H1 (cell line): ENCODE data around the gene CCDC71. TPM values are rescaled to one million over a fixed set of nuclear protein-coding genes. Genes with fewer than 3 reads are reported as not detected.

Source experiments
- CTCF ChIA-PET: fragments of 300-600 bp; sonication (Branson Sonifier 250); formaldehyde crosslinking; loops from one replicate; lab custom pipeline; 2021; ENCODE audit not compliant: partially characterized antibody; lab: Charles Lee
- POLR2A ChIA-PET: fragments of 300-600 bp; sonication (Branson Sonifier 250); formaldehyde crosslinking; loops from one replicate; lab custom pipeline; 2021; ENCODE audit warnings: inconsistent platforms; ENCODE audit not compliant: partially characterized antibody; lab: Charles Lee
- DNase-seq, 2 experiments: peaks; one replicate each; pipeline versions ENCODE4 v3.0.0 to v3.0.0-alpha.2; 2010 to 2022; ENCODE audit warnings: low spot score in 2 of 2, low read depth in 1 of 2, mixed read lengths in 1 of 2
- FAIRE-seq: peaks from 2 replicates; lab custom pipeline; 2011; peaks lifted over from hg19 to GRCh38; lab: Jason Lieb, UNC
- H2AFZ ChIP-seq: 2 replicates; pipeline ENCODE4 v1.8.1; 2012; ENCODE audit warnings: low read length, inconsistent platforms
- H2AK5ac ChIP-seq: 2 replicates; pipeline ENCODE4 v1.6.1; 2013; ENCODE audit warnings: low read depth, low read length
- H2BK120ac ChIP-seq: replicated peaks from 2 replicates; pipeline ENCODE3; 2013; ENCODE audit warnings: low read depth, low read length, inconsistent platforms
- H2BK12ac ChIP-seq: 2 replicates; pipeline ENCODE4 v1.6.1; 2013; ENCODE audit warnings: low read depth, low read length
- H2BK15ac ChIP-seq: 2 replicates; pipeline ENCODE4 v1.6.1; 2013; ENCODE audit warnings: low read length
- H2BK20ac ChIP-seq: 2 replicates; pipeline ENCODE4 v1.6.1; 2013; ENCODE audit warnings: low read length
- H2BK5ac ChIP-seq: 2 replicates; pipeline ENCODE4 v1.6.1; 2013; ENCODE audit warnings: low read depth, low read length
- H3K14ac ChIP-seq: 2 replicates; pipeline ENCODE4 v1.6.1; 2013; ENCODE audit warnings: inconsistent platforms; ENCODE audit not compliant: insufficient read length
- H3K18ac ChIP-seq: 2 replicates; pipeline ENCODE4 v1.6.1; 2013; ENCODE audit warnings: low read length; ENCODE audit errors: extremely low read depth
- H3K23ac ChIP-seq: 2 replicates; pipeline ENCODE4 v1.6.1; 2013; ENCODE audit warnings: inconsistent platforms; ENCODE audit not compliant: insufficient read length
- H3K23me2 ChIP-seq: 2 replicates; pipeline ENCODE4 v1.6.1; 2013; ENCODE audit warnings: low read depth, low read length
- H3K27ac ChIP-seq: 2 replicates; pipeline ENCODE4 v1.6.1; 2011; ENCODE audit warnings: low read depth, low read length, inconsistent platforms
- H3K27me3 ChIP-seq, 4 experiments: replicated peaks in 1 of 4; 1 replicate in 1 of 4; 2 replicates in 3 of 4; pipeline versions ENCODE4 v1.6.1 to v1.8.1; 2011 to 2013; ENCODE audit warnings: low read length in 3 of 4, mild to moderate bottlenecking in 3 of 4, inconsistent platforms in 2 of 4, mixed read lengths in 2 of 4, moderate library complexity in 1 of 4; ENCODE audit not compliant: control insufficient read depth in 3 of 4, insufficient read depth in 3 of 4; ENCODE audit errors: extremely low read depth in 1 of 4
- H3K36me3 ChIP-seq, 4 experiments: 2 replicates each; pipeline versions ENCODE4 v1.6.1 to v1.8.1; 2011 to 2013; ENCODE audit warnings: mild to moderate bottlenecking in 4 of 4, low read length in 3 of 4, moderate library complexity in 2 of 4, control low read depth in 1 of 4, inconsistent platforms in 1 of 4; ENCODE audit not compliant: insufficient read depth in 4 of 4, control insufficient read depth in 2 of 4
- H3K4ac ChIP-seq: replicated peaks from 2 replicates; pipeline ENCODE3; 2013; ENCODE audit warnings: low read length, low read depth, mixed read lengths, inconsistent platforms; ENCODE audit not compliant: insufficient read length
- H3K4me1 ChIP-seq, 4 experiments: replicated peaks in 1 of 4; 1 replicate in 1 of 4; 2 replicates in 3 of 4; pipeline versions ENCODE4 v1.6.1 to v1.8.1; 2011 to 2013; ENCODE audit warnings: low read length in 3 of 4, inconsistent platforms in 2 of 4, mixed read lengths in 1 of 4; ENCODE audit not compliant: insufficient read depth in 4 of 4, control insufficient read depth in 3 of 4
- H3K4me2 ChIP-seq, 2 experiments: 2 replicates each; pipeline versions ENCODE4 v1.6.1 to v1.8.1; 2011 to 2013; ENCODE audit warnings: low read depth in 2 of 2, low read length in 2 of 2, control low read depth in 1 of 2, inconsistent platforms in 1 of 2, mild to moderate bottlenecking in 1 of 2; ENCODE audit not compliant: insufficient read depth in 1 of 2
- H3K4me3 ChIP-seq, 4 experiments: fragments of 200-600, 300-600 bp in 1 of 4; sonication (generic), shearing (Covaris generic), sonication (Bioruptor Twin) in 1 of 4; 2 replicates each; pipeline versions ENCODE4 v1.5.1 to v1.8.1; 2011 to 2016; ENCODE audit warnings: low read length in 4 of 4, low read depth in 3 of 4, control low read depth in 2 of 4, inconsistent platforms in 2 of 4, mild to moderate bottlenecking in 2 of 4, mixed read lengths in 1 of 4, moderate library complexity in 1 of 4; ENCODE audit not compliant: insufficient read depth in 2 of 4; ENCODE audit errors: extremely low read depth in 1 of 4
- H3K56ac ChIP-seq: replicated peaks from 2 replicates; pipeline ENCODE3; 2013; ENCODE audit warnings: low read depth, mild to moderate bottlenecking, mixed read lengths, low read length, inconsistent platforms; ENCODE audit not compliant: insufficient read length
- H3K79me1 ChIP-seq: 2 replicates; pipeline ENCODE4 v1.6.1; 2013; ENCODE audit warnings: low read depth, low read length, control low read depth
- H3K79me2 ChIP-seq, 2 experiments: 2 replicates each; pipeline versions ENCODE4 v1.6.1 to v1.8.1; 2012 to 2013; ENCODE audit warnings: low read length in 2 of 2, mild to moderate bottlenecking in 2 of 2, inconsistent platforms in 1 of 2; ENCODE audit not compliant: insufficient read depth in 2 of 2, control insufficient read depth in 1 of 2
- H3K9ac ChIP-seq, 4 experiments: replicated peaks in 1 of 4; 1 replicate in 1 of 4; 2 replicates in 3 of 4; pipeline versions ENCODE4 v1.6.1 to v1.8.1; 2011 to 2013; ENCODE audit warnings: low read depth in 3 of 4, low read length in 3 of 4, control low read depth in 2 of 4, mild to moderate bottlenecking in 2 of 4, moderate library complexity in 2 of 4, inconsistent platforms in 1 of 4; ENCODE audit errors: extremely low read depth in 1 of 4
- H3K9me3 ChIP-seq, 2 experiments: 2 replicates each; pipeline versions ENCODE4 v1.6.1 to v1.8.1; 2012 to 2013; ENCODE audit warnings: mild to moderate bottlenecking in 2 of 2, moderate library complexity in 2 of 2, control low read depth in 1 of 2, inconsistent platforms in 1 of 2, low read depth in 1 of 2, low read length in 1 of 2, mixed read lengths in 1 of 2; ENCODE audit not compliant: insufficient read depth in 2 of 2
- H4K20me1 ChIP-seq, 2 experiments: replicated peaks in 1 of 2; 2 replicates each; pipeline versions ENCODE3 to v1.8.1; 2011 to 2013; ENCODE audit warnings: inconsistent platforms in 2 of 2, low read length in 2 of 2, mild to moderate bottlenecking in 1 of 2; ENCODE audit not compliant: insufficient read depth in 2 of 2, control insufficient read depth in 1 of 2
- H4K5ac ChIP-seq: 2 replicates; pipeline ENCODE4 v1.6.1; 2013; ENCODE audit warnings: low read length, low read depth, mixed read lengths, inconsistent platforms; ENCODE audit not compliant: insufficient read length
- H4K8ac ChIP-seq: 2 replicates; pipeline ENCODE4 v1.8.0; 2013; ENCODE audit warnings: mild to moderate bottlenecking, moderate library complexity, low read length, inconsistent platforms; ENCODE audit not compliant: insufficient read depth; ENCODE audit errors: extremely low read depth
- H4K91ac ChIP-seq: replicated peaks from 2 replicates; pipeline ENCODE3; 2013; ENCODE audit warnings: low read length, mixed read lengths, inconsistent platforms; ENCODE audit not compliant: insufficient read length
- RAD21 ChIP-seq, 2 experiments: IDR thresholded peaks in 1 of 2; conservative IDR thresholded peaks in 1 of 2; 2 replicates each; pipeline ENCODE4 v1.6.1; 2011; ENCODE audit warnings: low read depth in 2 of 2, low read length in 2 of 2, improper control_type of control experiment in 1 of 2, inconsistent platforms in 1 of 2, mild to moderate bottlenecking in 1 of 2, moderate library complexity in 1 of 2
- RBBP5 ChIP-seq: IDR thresholded peaks from 2 replicates; pipeline ENCODE4 v1.7.1; 2012; ENCODE audit warnings: low read depth, mild to moderate bottlenecking, inconsistent platforms, low read length, moderate library complexity, borderline replicate concordance
- WGBS, 2 experiments: shearing (Covaris generic) in 1 of 2; methylation state at CpG; one replicate each; pipeline versions ENCODE4 v1.1.6 to v1.1.7; 2013 to 2015; ENCODE audit warnings: low lambda C conversion rate in 2 of 2, mixed read lengths in 2 of 2, inconsistent platforms in 1 of 2, low coverage in 1 of 2, missing lambda C conversion rate in 1 of 2; ENCODE audit not compliant: insufficient replicate concordance in 2 of 2, insufficient coverage in 1 of 2, insufficient read length in 1 of 2; ENCODE audit errors: extremely low coverage in 1 of 2, missing lambda C conversion rate in 1 of 2; 5-methylcytosine and 5-hydroxymethylcytosine counted together
- polyA plus RNA-seq, 7 experiments: library from polyadenylated mRNA; depleted of rRNA in 3 of 7; stranded (reverse) in 5 of 7; unstranded in 2 of 7; fragments of >200 nt in 5 of 7; fragments of 200-250 nt in 2 of 7; gene quantifications; 1 replicate in 5 of 7; 2 replicates in 1 of 7; 4 replicates in 1 of 7; pipeline versions ENCODE4 v1.2.1 to v1.2.3, GENCODE V29; 2011 to 2013; ENCODE audit warnings: missing spikeins in 2 of 7, mixed read lengths in 2 of 7
- total RNA-seq: library from RNA; stranded (reverse); fragmentation: NEBNext Ultra II Directional; extraction: Animal tissue kit (Norgen Biotek cat#: 25700); gene quantifications from 2 replicates; pipeline ENCODE4 v1.2.1, GENCODE V29; 2021

CCDC71 gene
- total and polyA plus RNA-seq, 2 of the 8 experiments (the other 6 are each of a cell fraction or from before 2014, with no cell fraction given) = 26.7 to 57.4 TPM

DNA sequence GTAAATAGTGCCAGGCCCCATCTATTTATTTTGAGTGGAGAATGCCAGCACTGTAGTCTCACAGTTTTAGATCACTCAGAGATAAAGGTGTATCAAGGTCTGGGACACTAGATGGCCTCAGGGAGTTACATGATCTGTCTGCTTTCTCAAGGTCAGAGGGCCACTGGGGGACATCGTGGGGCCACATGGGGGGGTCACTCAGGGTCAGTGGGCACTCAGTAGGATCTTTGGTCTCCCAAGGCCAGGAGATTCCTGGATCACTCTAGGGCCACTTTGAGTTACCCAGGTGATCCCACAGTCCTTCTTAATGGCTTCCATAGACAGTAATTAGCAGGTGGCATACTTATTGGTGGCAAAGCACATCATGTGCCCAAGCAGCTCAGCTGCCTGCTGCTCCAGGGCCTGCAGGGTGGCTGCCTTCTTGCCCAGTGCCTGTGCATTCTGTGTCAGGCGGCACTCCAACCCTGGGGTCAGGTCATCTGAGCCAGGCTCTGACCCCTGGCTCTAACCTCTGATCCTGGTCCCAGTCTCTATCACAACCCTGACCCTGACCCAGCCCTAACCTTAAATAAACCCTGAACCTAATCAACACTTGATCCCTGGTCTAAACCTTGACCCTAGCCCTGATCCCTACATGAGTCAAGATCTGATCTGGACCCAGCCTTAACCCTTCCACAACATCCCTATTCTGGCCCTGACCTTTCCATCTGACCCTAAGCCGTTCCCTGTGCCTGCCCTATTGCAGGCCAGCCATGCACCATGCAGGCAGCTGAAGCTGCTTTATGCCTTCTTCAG lies 31.5 kb downstream of the CCDC71 start:
- ChIA-PET POLR2A (interaction anchor here (0.5 to 2.4 kb wide), 6 partner anchors 13 to 113 kb away, joined by 3 to 14 read pairs (median 6); partner anchors contain the start of genes NDUFAF3 and USP19), CTCF (interaction anchor here (0.7 to 5.5 kb wide), 4 partner anchors 13 to 135 kb away, joined by 3 to 43 read pairs (median 4); no protein-coding TSS in a partner anchor)
- no peak overlapping the region for H3K27ac ChIP-seq
- peaks cover 0 to 2% of the 10 kb centered on the region in 2 experiments for H4K20me1 ChIP-seq
- no peak overlapping the region for H3K14ac ChIP-seq
- no peak overlapping the region for H2BK120ac ChIP-seq
- FAIRE-seq (no peak), DNase-seq (no peak)
- TF ChIP-seq RBBP5 (no peak), RAD21 (IDR thresholded peaks at IDR 0.05 in 1 of 2, conservative IDR thresholded peaks at IDR 0.05 in 1 of 2; ENCODE audit: low read depth in 2 of 2, low read length in 2 of 2) (peak; percentile 7 to 40; a peak in 2 of 4 replicates)
- 0 out of 2 replicates have a peak overlapping the region, but pooled peaks have one; percentile 37 for H2BK5ac ChIP-seq
- H4K5ac ChIP-seq = no peak overlapping the region
- no peak overlapping the region for H3K18ac ChIP-seq
- 0 out of 2 replicates have a peak, but pooled peaks cover 4% of the 10 kb centered on the region for H3K79me1 ChIP-seq
- peaks cover 0 to 8% (median 7%) of the 10 kb centered on the region in 4 experiments; a peak in 6 of 7 replicates for H3K4me1 ChIP-seq
- H3K27me3 ChIP-seq = no peaks in the 10 kb centered on the region; a peak in 2 of 7 replicates
- H3K4me3 ChIP-seq = peak overlapping the region in 1 of 4 experiments; percentile 74; a peak in 1 of 8 replicates
- no peak overlapping the region for H2AFZ ChIP-seq
- no peak overlapping the region for H3K23ac ChIP-seq
- H3K9me3 ChIP-seq = no peaks in the 10 kb centered on the region
- H4K91ac ChIP-seq = no peak overlapping the region
- H4K8ac ChIP-seq = no peak overlapping the region
- no peak overlapping the region for H3K56ac ChIP-seq
- H2BK12ac ChIP-seq = no peak overlapping the region
- H3K79me2 ChIP-seq = no peaks in the 10 kb centered on the region
- H3K4me2 ChIP-seq = peak overlapping the region in 1 of 2 experiments; percentile 76; a peak in 1 of 4 replicates
- 0 out of 2 replicates have a peak overlapping the region, but pooled peaks have one; percentile 23 for H2BK15ac ChIP-seq
- no peak overlapping the region for H2AK5ac ChIP-seq
- H3K36me3 ChIP-seq = 0 out of 8 replicates have a peak, but pooled peaks cover 0 to under 1% (median 0%) of the 10 kb centered on the region in 4 experiments
- H3K23me2 ChIP-seq = peaks cover 12% of the 10 kb centered on the region
- H3K4ac ChIP-seq = no peak overlapping the region
- WGBS, 2 experiments = 67% methylated on average over 3 of the region's 3 CpGs; no CpG with 5 or more reads in 1 of the 2 experiments
- no peak overlapping the region; the same call in 1 of the 2 replicates for H2BK20ac ChIP-seq
- no peak overlapping the region for H3K9ac ChIP-seq
